HepG2 (cell line): ENCODE results near the gene VBP1. TPM values are rescaled to one million over a fixed set of nuclear protein-coding genes. Genes with fewer than 3 reads are reported as not detected.

Experiments
- ATAC-seq: fragments of 200-7000 bp; cut with Tn5 transposase; 3 replicates; pipeline ENCODE4 v1.9.1; 2020; ENCODE audit warnings: mild to moderate bottlenecking, moderate library complexity
- BruUV-seq: library from RNA; stranded (reverse); fragments of 400-500 nt; replicated peaks from 2 replicates; lab custom pipeline; 2021; lab: Mats Ljungman, UMichigan
- CTCF ChIA-PET: fragments of 300-600 bp; formaldehyde crosslinking; extraction: SDS; loops from one replicate; lab custom pipeline; 2021; ENCODE audit warnings: low total read pairs, inconsistent platforms, low intra/inter-chr PET ratio; lab: Yijun Ruan, JAX
- POLR2A ChIA-PET: fragments of 350-600 bp; sonication (Branson Sonifier 250); formaldehyde crosslinking; loops from one replicate; lab custom pipeline; 2020; ENCODE audit warnings: antibody characterized with exemption, inconsistent platforms; lab: Yijun Ruan, JAX
- DNase-seq: peaks from one replicate; pipeline ENCODE4 v3.0.0-alpha.2; 2015; ENCODE audit warnings: low spot score
- FAIRE-seq: peaks from 3 replicates; lab custom pipeline; 2011; peaks lifted over from hg19 to GRCh38; lab: Jason Lieb, UNC
- H2AFZ ChIP-seq: one replicate; pipeline ENCODE4 v1.6.1; 2011; ENCODE audit warnings: low read length, inconsistent platforms
- H3K27ac ChIP-seq: fragments of 300-600 bp; 3 replicates; pipeline ENCODE4 v1.8.0; 2011; ENCODE audit warnings: mixed run types, mild to moderate bottlenecking, mixed read lengths, low read length, inconsistent platforms; ENCODE audit not compliant: insufficient read depth; ENCODE audit errors: extremely low read length
- H3K27me3 ChIP-seq, 2 experiments: fragments of 200-600 bp in 1 of 2; 2 replicates in 1 of 2; 3 replicates in 1 of 2; pipeline versions ENCODE4 v1.6.0 to v1.8.0; 2011; ENCODE audit warnings: low read length in 2 of 2, mild to moderate bottlenecking in 2 of 2, moderate library complexity in 2 of 2, inconsistent platforms in 1 of 2; ENCODE audit not compliant: insufficient read depth in 2 of 2, control insufficient read depth in 1 of 2
- H3K36me3 ChIP-seq, 2 experiments: fragments of 200-600 bp in 1 of 2; replicated peaks in 1 of 2; 2 replicates in 1 of 2; 3 replicates in 1 of 2; pipeline versions ENCODE4 v1.5.1 to v1.8.0; 2011; ENCODE audit warnings: low read length in 2 of 2, inconsistent platforms in 1 of 2; ENCODE audit not compliant: insufficient read depth in 2 of 2, control insufficient read depth in 1 of 2
- H3K4me1 ChIP-seq: 2 replicates; pipeline ENCODE4 v1.5.1; 2012; ENCODE audit warnings: low read length, inconsistent platforms; ENCODE audit not compliant: insufficient read depth
- H3K4me2 ChIP-seq: 2 replicates; pipeline ENCODE4 v1.6.0; 2011; ENCODE audit warnings: low read depth, low read length, inconsistent platforms
- H3K4me3 ChIP-seq, 3 experiments: fragments of 200-600 bp in 1 of 3; sonication (generic), shearing (Covaris generic) in 1 of 3; replicated peaks in 1 of 3; 2 replicates each; pipeline ENCODE4 v1.5.1; 2011 to 2016; ENCODE audit warnings: low read length in 3 of 3, inconsistent platforms in 2 of 3, low read depth in 2 of 3, mild to moderate bottlenecking in 2 of 3, control low read depth in 1 of 3, mixed read lengths in 1 of 3; ENCODE audit not compliant: insufficient read depth in 1 of 3
- H3K79me2 ChIP-seq: one replicate; pipeline ENCODE4 v1.6.1; 2011; ENCODE audit warnings: low read length, inconsistent platforms; ENCODE audit not compliant: insufficient read depth
- H3K9ac ChIP-seq: 2 replicates; pipeline ENCODE4 v1.6.0; 2011; ENCODE audit warnings: mild to moderate bottlenecking, low read depth, low read length, inconsistent platforms; ENCODE audit not compliant: insufficient read depth
- H3K9me3 ChIP-seq: 2 replicates; pipeline ENCODE4 v1.5.1; 2012; ENCODE audit warnings: mild to moderate bottlenecking, low read length
- H4K20me1 ChIP-seq: 2 replicates; pipeline ENCODE4 v1.6.0; 2011; ENCODE audit warnings: inconsistent platforms, mild to moderate bottlenecking, low read length, moderate library complexity; ENCODE audit not compliant: insufficient read depth
- GTF2F1 ChIP-seq: fragments of 150-350 bp; IDR thresholded peaks from 2 replicates; pipeline ENCODE4 v1.6.1; 2014; ENCODE audit warnings: low read length
- HNF4A ChIP-seq: sonication (generic); formaldehyde crosslinking; IDR thresholded peaks from 2 replicates; pipeline ENCODE4 v1.4.0; 2020; ENCODE audit warnings: missing genetic modification reagents
- NFKBIZ ChIP-seq: IDR thresholded peaks from 2 replicates; pipeline ENCODE4 v1.6.1; 2018; ENCODE audit warnings: missing genetic modification reagents, missing compliant biosample characterization
- NFYC ChIP-seq: IDR thresholded peaks from 2 replicates; pipeline ENCODE4 v1.6.1; 2016; ENCODE audit warnings: missing genetic modification reagents, missing compliant biosample characterization
- PAF1 ChIP-seq: IDR thresholded peaks from 2 replicates; pipeline ENCODE4 v1.6.1; 2016; ENCODE audit warnings: missing genetic modification reagents, missing compliant biosample characterization
- RNF219 ChIP-seq: sonication (generic); formaldehyde crosslinking; IDR thresholded peaks from 2 replicates; pipeline ENCODE4 v1.5.0; 2020; ENCODE audit warnings: mild to moderate bottlenecking, missing genetic modification reagents
- TOPORS ChIP-seq: sonication (generic); formaldehyde crosslinking; IDR thresholded peaks from 2 replicates; pipeline ENCODE4 v1.8.0; 2023; ENCODE audit warnings: mild to moderate bottlenecking, missing genetic modification reagents
- ZNF30 ChIP-seq: sonication (generic); formaldehyde crosslinking; IDR thresholded peaks from 2 replicates; pipeline ENCODE4 v1.5.0; 2020; ENCODE audit warnings: mild to moderate bottlenecking, missing genetic modification reagents
- ZNF350 ChIP-seq: sonication (generic); formaldehyde crosslinking; IDR thresholded peaks from 2 replicates; pipeline ENCODE4 v1.4.0; 2020; ENCODE audit warnings: mild to moderate bottlenecking, low read depth, missing genetic modification reagents, borderline replicate concordance
- ZNF616 ChIP-seq: sonication (generic); formaldehyde crosslinking; IDR thresholded peaks from 2 replicates; pipeline ENCODE4 v1.5.0; 2020; ENCODE audit warnings: low read depth, mild to moderate bottlenecking, missing genetic modification reagents
- WGBS: methylation state at CpG from one replicate; pipeline ENCODE4 v1.1.6; 2017; ENCODE audit warnings: low lambda C conversion rate; 5-methylcytosine and 5-hydroxymethylcytosine counted together
- in situ Hi-C: cut with HindIII; loops from 2 replicates; pipeline ENCODE4 v1.10.0; 2017; ENCODE audit warnings: low pct_unique_long_range_greater_than_20kb; ENCODE audit not compliant: extremely low pct_ligation_motif_present
- intact Hi-C: fragments of 100-400 bp; cut with micrococcal nuclease; formaldehyde crosslinking; loops from one replicate; pipeline ENCODE4 v1.10.0; 2022; ENCODE audit not compliant: unreplicated experiment
- polyA plus RNA-seq, 8 experiments: library from polyadenylated mRNA; depleted of rRNA in 3 of 8; stranded (reverse) in 7 of 8; unstranded in 1 of 8; fragments of >200 nt; fragmentation: Illumina TruSeq in 4 of 8; extraction: Trizol in 4 of 8; gene quantifications; 2 replicates each; pipeline versions ENCODE4 v1.2.1 to v1.2.3, GENCODE V29; 2011 to 2016; ENCODE audit warnings: low read depth in 4 of 8, missing spikeins in 1 of 8, mixed read lengths in 1 of 8; ENCODE audit not compliant: insufficient read depth in 1 of 8
- total RNA-seq, 5 experiments: library from RNA; depleted of rRNA; stranded (reverse); fragments of >200 nt; fragmentation: Illumina TruSeq; extraction: Trizol; gene quantifications; 2 replicates each; pipeline ENCODE4 v1.2.3, GENCODE V29; 2016; ENCODE audit warnings: low read depth in 1 of 5
- TF ChIP-seq, protein P1 (sequence below): sonication (generic); formaldehyde crosslinking; IDR thresholded peaks from 2 replicates; pipeline ENCODE4 v1.4.0; 2020; ENCODE audit warnings: missing genetic modification reagents
- TF ChIP-seq, protein P2 (sequence below): sonication (generic); formaldehyde crosslinking; IDR thresholded peaks from 2 replicates; pipeline ENCODE4 v1.5.0; 2020; ENCODE audit warnings: missing genetic modification reagents
- TF ChIP-seq, protein P3 (sequence below): sonication (generic); formaldehyde crosslinking; IDR thresholded peaks from 2 replicates; pipeline ENCODE4 v1.8.1; 2023; ENCODE audit warnings: mild to moderate bottlenecking, missing genetic modification reagents
- TF ChIP-seq, protein P4 (sequence below): sonication (generic); formaldehyde crosslinking; IDR thresholded peaks from 2 replicates; pipeline ENCODE4 v1.4.0; 2020; ENCODE audit warnings: missing genetic modification reagents, mild to moderate bottlenecking, borderline replicate concordance

The VBP1 gene
- total and polyA plus RNA-seq, 2 of the 13 experiments (the other 11 are each of a cell fraction or from before 2014, with no cell fraction given) = 20.4 to 72.6 TPM

GRCh38 chrX:155225774-155226173 lies 9.5 kb downstream of the VBP1 start:
- in situ Hi-C loops = no loop called here
- Histone ChIP-seq H3K36me3 (peaks cover 3 to 12% of the 10 kb centered on the region in 2 experiments; a peak in 4 of 5 replicates), H3K9ac (no peak overlapping the region), H3K9me3 (no peaks in the 10 kb centered on the region), H3K27me3 (no peaks in the 10 kb centered on the region), H4K20me1 (no peaks in the 10 kb centered on the region), H3K27ac (no peak overlapping the region), H2AFZ (no peak overlapping the region), H3K4me1 (no peaks in the 10 kb centered on the region), H3K4me2 (no peak overlapping the region), H3K79me2 (no peaks in the 10 kb centered on the region), H3K4me3 (no peak overlapping the region)
- no TSS peak for BruUV-seq
- 97% methylated on average over 3 of the region's 3 CpGs for WGBS
- ChIA-PET CTCF (no interaction called here), POLR2A (no interaction called here)
- DNase-seq (no peak), ATAC-seq (no peak), FAIRE-seq (no peak)
- intact Hi-C loops = no loop called here
- TF ChIP-seq ZNF350 (no peak), NFKBIZ (no peak), HNF4A (CRISPR knock-in tag) (no peak), ZNF30 (no peak), ZNF616 (CRISPR knock-in tag) (no peak), RNF219 (no peak), NFYC (CRISPR knock-in tag) (no peak), TOPORS (CRISPR knock-in tag) (no peak), PAF1 (CRISPR knock-in tag) (no peak), GTF2F1 (no peak)
- TF ChIP-seq, protein P1, sequence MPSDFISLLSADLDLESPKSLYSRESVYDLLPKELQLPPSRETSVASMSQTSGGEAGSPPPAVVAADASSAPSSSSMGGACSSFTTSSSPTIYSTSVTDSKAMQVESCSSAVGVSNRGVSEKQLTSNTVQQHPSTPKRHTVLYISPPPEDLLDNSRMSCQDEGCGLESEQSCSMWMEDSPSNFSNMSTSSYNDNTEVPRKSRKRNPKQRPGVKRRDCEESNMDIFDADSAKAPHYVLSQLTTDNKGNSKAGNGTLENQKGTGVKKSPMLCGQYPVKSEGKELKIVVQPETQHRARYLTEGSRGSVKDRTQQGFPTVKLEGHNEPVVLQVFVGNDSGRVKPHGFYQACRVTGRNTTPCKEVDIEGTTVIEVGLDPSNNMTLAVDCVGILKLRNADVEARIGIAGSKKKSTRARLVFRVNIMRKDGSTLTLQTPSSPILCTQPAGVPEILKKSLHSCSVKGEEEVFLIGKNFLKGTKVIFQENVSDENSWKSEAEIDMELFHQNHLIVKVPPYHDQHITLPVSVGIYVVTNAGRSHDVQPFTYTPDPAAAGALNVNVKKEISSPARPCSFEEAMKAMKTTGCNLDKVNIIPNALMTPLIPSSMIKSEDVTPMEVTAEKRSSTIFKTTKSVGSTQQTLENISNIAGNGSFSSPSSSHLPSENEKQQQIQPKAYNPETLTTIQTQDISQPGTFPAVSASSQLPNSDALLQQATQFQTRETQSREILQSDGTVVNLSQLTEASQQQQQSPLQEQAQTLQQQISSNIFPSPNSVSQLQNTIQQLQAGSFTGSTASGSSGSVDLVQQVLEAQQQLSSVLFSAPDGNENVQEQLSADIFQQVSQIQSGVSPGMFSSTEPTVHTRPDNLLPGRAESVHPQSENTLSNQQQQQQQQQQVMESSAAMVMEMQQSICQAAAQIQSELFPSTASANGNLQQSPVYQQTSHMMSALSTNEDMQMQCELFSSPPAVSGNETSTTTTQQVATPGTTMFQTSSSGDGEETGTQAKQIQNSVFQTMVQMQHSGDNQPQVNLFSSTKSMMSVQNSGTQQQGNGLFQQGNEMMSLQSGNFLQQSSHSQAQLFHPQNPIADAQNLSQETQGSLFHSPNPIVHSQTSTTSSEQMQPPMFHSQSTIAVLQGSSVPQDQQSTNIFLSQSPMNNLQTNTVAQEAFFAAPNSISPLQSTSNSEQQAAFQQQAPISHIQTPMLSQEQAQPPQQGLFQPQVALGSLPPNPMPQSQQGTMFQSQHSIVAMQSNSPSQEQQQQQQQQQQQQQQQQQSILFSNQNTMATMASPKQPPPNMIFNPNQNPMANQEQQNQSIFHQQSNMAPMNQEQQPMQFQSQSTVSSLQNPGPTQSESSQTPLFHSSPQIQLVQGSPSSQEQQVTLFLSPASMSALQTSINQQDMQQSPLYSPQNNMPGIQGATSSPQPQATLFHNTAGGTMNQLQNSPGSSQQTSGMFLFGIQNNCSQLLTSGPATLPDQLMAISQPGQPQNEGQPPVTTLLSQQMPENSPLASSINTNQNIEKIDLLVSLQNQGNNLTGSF (CRISPR knock-in tag) = no peak
- TF ChIP-seq, protein P2, sequence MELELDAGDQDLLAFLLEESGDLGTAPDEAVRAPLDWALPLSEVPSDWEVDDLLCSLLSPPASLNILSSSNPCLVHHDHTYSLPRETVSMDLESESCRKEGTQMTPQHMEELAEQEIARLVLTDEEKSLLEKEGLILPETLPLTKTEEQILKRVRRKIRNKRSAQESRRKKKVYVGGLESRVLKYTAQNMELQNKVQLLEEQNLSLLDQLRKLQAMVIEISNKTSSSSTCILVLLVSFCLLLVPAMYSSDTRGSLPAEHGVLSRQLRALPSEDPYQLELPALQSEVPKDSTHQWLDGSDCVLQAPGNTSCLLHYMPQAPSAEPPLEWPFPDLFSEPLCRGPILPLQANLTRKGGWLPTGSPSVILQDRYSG (CRISPR knock-in tag) = no peak
- TF ChIP-seq, protein P3, sequence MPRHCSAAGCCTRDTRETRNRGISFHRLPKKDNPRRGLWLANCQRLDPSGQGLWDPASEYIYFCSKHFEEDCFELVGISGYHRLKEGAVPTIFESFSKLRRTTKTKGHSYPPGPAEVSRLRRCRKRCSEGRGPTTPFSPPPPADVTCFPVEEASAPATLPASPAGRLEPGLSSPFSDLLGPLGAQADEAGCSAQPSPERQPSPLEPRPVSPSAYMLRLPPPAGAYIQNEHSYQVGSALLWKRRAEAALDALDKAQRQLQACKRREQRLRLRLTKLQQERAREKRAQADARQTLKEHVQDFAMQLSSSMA (CRISPR knock-in tag) = no peak
- TF ChIP-seq, protein P4, sequence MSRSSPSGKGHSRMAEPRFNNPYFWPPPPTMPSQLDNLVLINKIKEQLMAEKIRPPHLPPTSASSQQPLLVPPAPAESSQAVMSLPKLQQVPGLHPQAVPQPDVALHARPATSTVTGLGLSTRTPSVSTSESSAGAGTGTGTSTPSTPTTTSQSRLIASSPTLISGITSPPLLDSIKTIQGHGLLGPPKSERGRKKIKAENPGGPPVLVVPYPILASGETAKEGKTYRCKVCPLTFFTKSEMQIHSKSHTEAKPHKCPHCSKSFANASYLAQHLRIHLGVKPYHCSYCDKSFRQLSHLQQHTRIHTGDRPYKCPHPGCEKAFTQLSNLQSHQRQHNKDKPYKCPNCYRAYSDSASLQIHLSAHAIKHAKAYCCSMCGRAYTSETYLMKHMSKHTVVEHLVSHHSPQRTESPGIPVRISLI (CRISPR knock-in tag) = no peak
